Stimulated activated CD8-positive, alpha-beta memory T cell treated with anti-CD3 and anti-CD28 coated beads, Interleukin-15, amount 100 ng/mL, for 48 hours (primary cell): Measurements from ENCODE around the gene STRIP2.
"Not testable (repeated sequence)": the region's sequence is repeated elsewhere in the genome, so short reads cannot be mapped to it uniquely, and the experiment has no call there.

Experiments used
- DNase-seq, 2 donors: peaks; one replicate each; pipeline ENCODE4 v3.0.0-alpha.2; 2020; ENCODE audit warnings: low read depth in 2 of 2

STRIP2 gene

DNA sequence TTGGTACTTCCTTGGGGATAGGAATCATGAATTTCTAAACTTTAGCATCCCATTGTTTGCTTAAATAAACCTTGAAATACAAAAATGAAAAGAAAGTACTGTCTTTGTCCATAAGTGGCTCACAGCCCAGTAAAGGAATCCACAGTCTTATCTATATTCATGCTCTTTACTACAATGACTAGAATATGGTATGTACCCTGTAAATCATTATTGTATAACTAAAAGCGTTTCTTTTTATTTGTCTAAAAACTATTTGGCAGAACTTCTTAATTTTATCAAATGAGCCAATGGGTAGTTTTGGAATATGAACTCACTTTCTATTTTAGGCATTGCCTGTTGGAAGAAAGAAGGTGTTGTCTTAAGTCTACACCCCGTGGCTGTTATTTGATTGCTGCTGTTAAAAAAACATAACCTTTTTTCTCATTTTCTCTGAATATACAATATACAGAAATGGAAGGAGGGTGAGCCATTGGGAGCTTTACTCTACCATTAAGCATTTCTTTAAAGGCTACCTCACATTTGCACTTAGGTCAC is 12.4 kb upstream of the STRIP2 start:
- no peak for DNase-seq

DNA sequence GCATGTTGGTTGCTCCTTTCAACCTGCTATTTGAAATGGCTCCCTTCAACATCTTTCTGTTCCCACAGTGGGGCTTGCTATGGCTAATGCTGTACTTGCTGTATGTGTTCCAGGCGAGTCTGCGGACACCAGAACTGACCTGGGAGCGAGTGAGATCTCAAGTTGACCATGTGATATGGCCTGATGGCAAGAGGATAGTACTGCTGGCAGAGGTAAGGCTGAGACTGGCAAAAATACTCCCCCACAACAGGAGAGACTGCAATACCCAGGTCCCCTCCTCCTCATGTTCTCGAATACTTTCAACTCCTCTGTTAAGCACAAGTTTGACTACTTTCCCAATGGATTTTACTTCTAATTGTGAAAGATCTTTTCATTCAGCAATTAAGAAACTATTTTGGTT is 11.5 kb upstream of the STRIP2 start:
- no peak for DNase-seq

DNA sequence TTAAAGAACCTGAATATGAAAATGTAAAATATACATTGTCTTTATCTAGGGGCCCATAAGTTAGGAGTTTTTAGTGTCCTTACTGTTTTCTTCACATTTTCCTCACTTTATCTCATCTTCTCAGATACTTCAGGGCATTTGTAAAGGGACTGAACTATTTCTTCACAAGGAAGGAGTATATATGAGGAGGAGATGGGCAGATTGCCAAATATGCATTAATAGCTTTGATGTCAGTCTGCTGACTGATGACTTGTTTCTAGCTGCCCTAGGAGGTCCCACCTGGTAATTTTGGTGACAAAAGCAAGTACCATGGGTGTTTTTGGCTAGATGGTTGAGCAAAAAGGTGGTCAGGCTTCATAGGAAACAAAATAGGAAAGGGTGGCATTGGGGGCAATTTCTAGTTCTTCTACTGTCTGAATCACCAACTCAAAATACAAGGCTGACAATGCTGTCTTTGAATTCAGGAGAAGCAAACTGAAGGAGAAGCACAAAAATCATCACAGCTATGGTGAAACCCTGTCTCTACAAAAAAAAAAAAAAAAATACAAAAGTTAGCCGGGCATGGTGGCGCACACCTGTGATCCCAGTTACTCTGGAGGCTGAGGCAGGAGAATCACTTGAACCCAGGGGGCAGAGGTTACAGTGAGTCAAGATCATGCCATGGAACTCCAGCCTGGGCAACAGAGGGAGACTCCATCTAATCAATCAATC is 10.4 kb upstream of the STRIP2 start:
- no peak for DNase-seq

DNA sequence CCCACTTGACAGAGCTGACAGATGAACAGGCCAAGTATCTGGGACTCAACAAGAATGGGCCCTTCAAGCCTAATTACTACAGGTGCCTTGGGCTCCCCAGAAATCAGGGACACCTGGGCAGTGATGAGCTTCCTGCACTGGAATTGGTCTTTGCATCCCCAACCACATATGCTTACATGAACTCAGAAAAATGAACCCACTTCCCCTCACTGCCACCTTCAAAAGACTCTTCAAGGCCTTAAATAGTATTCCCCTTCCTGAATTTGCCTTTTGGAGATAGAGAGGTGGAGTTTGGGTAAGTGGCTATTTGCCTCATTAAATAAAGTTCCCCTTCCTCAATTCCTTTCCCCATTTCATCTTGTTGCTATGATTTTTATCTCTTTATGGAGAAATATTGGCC is 7.8 kb upstream of the STRIP2 start:
- DNase-seq = no peak

DNA sequence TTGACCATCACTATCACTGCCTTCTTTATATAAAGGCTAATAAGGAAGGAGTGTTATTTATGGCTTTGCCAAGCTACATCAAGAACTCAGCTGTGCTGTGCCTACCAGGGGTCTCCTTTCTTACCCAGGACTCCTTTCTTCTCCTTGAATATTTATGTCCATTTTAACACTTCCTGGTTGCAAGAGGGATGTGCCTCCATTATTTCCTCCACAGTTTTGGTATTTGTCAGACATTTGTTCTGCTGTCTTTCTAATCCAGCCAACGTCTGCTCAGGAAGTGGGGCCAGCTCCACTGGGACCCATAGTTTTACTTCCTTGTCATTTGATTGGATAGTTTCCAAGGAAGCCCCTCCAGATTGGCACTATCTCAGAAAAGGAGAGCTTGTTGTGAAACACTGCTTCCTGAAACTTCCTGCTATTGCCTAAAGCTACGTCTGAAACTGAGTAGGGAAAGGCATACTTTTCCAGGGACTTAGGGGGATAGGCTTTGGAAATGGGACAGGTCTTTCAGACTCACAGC is 6.6 kb upstream of the STRIP2 start:
- no peak for DNase-seq

DNA sequence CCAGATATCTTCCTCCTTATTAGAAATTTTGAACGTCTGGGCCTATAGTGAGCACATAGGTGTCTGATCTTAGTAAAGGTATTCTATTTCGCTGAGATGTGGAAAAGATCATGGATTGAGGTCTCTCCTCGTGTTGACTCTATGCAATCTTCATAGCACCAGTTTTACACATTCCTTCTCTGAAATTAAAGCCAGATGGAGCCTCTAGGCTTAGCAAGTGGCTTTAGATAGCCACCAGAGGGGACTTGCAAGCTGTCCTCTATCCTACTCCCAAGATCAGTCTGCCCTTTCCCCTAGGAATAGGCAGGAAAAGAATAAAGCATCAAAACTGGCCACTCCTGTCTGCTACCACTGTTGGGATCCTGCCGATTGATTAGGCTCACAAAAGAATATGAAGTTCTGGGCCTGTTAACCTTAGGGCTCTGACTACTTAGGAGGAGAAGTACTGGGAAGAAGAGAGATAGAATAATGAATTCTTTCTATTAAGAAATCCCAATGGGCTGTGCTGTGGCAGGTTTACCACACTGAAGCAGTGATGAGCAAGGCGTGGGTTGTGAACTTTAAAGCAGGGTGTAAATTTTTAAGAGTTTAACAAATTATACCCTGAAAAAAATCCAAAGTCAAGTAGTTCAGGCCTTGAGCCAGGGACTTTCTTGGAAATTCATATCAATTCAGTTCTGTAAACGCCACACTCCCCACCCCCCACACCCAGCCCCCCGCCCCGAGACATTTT is 2.2 kb upstream of the STRIP2 start:
- DNase-seq = no peak

DNA sequence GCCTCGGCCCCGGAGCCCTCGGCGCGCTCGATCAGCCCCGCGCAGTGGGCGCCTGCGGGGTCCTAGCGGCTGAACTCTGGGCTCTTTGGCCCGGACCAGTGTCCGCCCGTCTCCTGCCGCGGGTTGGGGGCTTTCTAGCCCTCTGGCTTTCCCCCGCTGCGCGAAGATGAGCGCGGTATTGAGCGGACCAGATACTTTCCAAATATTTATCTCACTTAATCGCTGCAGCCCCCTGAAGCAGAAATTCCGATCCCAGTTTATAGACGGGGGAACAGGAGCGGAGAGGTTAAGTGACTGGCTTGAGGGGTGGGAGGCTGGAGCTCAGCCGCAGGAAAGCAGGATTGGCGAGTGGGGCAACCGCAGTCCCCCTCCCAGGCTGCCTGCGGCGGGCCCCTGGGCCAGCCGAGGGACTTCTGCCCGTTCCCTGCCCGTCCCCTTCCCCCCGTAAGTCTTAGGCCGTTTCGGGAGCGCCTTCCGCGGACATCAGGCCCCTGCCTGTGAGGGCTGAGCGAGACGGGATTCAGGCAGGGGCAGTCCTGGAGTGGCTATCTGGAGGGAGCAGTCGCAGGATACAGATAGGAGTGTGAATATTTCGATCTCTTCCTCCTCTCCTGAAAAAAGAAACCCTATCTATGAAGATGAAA is 565 bp downstream of the STRIP2 start:
- DNase-seq = no peak

DNA sequence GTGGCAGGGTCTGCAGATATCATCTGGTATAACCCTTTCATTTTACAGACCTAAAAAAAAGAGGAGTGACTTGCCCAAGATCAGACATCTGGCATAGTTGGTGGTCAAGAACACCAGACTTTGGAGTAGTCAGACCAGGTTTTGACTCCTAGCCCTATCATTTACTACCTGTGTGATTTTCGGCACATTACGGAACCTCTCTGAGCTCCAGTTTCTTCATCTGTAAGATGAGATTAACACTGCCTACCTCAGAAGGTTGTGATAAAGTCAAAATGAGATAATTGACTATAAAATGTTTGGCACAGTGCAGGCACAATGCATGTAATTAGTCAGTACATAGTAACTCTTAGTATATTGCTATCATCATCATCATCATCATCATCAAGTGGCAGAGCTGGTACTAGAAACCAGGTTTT is 1.2 kb downstream of the STRIP2 start:
- DNase-seq = no peak

DNA sequence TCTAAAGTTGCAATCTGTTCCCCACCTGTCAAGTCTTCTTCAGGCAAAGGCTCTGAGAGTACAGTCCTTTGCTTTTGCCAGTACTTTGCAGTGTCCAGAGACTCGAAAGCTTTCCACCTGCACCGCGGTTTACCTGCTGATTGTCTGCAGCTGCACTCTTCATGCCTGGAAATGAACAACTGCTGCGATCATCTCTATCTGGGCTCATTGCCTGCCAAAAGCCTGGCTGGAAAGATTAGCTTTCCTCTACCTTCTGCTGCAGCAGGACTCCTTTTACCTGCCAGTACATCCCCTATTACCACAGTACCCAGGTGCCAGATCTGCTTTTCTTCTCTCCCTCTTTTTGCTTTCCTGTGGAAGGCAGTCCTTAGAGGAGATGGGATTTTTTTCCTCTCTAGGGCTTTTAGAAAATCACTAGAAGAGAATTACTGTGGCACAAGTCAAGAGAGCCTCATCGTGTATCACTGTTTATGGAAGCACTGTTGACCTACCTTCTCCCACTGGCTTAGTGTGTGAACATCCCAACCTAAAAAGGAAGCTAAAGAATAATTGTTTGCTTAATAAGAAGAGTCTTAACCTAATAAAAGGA is 2.2 kb downstream of the STRIP2 start:
- DNase-seq = no peak

DNA sequence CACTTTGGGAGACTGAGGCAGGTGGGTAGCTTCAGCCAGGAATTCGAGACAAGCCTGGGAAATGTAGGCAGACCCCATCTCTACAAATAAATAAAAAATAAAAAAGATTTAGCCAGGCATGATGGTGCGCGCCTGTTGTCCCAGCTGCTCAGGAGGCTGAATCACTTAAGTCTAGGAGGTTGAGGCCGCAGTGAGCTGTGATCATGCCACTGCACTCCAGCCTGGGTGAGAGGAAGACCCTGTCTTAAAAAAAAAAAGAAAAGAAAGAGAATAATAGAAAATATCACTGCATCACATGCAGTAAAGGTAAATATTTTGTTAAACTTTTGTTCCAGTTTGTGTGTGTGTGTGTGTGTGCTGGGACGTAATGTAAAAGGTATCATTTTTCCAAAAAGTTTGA is 3.0 kb downstream of the STRIP2 start:
- DNase-seq = no peak

DNA sequence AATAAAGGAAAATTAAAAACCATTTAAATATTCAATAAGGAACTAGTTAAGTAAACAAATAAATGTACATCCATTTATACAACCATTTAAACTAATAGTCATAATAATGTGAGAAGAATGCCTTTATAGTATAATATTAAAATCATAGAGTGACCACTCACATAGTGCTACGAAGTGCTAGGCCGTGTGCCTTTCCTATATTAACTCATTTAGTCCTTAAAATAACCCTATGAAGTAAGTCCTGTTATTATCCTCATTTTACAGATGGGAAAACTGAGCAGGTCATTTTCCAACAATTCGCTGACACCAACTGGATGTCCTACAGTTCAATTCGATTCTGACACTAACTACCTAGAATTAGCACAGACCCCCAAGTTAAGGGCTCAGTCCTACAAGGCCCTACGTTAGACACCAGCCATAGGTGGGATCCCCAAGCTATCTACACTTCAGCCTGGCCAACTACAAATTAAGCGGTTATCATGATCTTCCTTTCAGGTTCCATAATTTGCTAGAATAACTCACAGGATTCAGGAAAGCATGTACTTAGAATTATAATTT is 4.1 kb downstream of the STRIP2 start:
- DNase-seq = no peak

DNA sequence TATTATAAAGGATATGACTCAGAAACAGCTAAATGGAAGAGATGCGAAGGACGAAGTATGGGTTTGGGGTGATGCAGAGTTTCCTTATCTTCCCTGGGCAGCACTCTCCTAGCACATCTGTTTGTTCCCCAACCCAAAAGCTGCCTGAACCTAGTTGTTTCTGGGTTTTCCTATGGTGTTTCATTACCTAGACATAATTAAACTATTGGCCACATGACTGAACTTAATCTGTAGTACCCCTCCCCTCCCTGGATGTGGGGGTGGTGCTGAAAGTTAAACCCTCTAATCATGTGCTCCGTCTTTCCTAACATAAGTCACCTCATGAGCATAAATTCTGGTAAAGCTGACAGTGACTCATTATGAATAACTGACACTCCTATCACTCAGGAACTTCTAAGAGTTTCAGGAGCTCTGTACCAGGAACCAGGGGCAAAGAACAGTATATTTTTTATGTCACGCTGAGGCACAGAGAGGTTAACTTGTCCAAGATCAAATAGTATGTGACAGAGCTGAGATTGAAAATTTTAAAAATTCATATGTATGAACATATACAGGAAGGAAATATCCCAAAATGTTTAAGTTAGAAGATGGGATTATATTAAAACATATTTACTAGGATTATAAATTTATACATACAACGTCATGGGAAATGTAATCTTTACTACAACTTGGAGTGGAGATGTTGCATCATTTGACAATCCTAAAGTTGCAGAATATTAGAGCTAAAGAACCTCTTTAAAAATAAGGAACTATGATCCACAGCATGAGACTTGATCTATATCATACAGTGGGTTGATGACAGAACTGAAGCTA is 4.8 kb downstream of the STRIP2 start:
- peak; percentile 53 to 58 for DNase-seq

DNA sequence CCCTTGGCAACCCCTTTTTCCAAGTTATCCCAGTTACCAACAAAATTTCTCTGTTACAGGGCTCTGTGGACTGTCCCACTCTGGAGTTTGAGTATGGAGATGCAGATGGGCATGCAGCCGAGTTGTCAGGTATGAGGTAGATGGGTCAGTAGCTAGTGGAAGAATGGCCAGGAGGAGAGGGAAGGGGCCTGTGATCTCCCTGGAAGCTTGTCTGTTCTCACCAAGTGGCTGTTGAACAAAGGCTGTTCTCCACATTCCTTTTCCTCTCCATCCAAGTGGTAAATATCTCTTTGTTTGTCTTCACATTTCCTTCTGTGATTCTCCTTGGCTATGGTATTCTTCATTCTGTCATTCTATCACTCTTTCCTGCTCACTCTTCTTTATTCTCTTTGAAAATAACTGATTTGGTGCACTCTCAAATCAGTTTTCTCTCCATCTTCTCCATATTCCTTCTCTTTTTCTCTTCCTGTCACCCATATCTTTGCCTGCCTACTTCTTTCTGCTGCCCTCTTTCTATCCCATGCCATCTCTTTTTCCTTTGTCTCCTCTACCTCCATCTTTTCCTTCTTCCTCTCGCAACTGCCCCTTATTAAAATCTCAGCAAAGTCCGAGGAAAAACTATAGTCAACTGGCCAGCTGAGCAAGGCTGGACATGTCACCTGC is 5.9 kb downstream of the STRIP2 start:
- DNase-seq = no peak

DNA sequence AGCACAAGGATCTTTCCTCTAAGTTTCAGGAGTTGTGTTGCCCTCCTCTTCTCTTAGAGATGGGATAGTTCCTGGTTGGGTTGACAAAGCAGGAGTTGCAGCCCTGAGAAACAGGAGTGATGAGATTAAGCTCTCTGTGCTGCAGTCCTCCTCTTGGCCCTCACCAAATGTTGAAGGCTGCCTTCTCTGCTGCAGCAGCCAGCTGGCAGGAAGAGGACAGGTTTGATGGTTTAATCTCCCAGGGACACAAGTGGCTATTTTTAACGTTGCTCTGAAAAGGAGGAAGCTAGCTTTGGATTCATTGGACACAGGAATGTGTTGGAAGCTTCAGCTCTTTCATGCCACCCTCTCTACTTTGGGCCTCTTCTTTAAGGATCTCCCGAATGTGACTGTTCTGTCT is 9.4 kb downstream of the STRIP2 start:
- DNase-seq = no peak

DNA sequence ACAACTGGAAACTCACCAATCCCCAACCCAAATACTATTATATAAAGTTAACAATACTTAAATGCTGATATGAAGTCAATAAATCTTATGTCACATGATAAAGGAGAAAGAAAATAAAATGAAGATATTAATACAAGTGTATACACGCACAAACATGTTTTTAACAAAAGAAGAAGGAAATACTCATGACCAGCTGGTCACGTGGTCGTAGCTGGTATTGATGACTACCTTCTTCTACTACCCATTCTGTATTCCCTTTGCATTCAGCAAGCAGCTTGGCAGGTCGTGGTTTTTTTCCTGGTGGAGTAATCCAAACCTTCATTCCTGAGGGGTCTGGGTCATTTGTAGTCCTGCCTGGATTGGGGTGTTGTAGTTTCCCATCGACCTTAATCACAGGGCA is 10.5 kb downstream of the STRIP2 start:
- not testable (repeated sequence) for DNase-seq

DNA sequence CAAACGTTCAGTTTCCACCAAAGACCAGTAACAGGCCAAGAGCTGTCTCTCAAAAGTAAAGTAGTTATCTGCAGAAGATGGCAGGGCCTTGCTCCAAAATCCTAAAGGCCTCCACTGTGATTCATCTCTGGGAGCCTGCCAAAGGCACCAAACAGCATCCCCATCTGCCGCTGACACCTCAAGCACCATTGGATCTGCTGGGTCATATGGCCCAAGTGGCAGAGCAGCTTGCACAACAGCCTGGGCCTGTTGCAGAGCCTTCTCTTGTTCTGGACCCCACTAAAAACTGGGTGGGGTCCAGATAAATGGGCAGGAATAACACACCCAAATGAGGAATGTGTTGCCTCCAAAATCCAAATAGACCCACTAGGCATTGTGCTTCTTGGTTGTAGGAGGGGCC is 12.7 kb downstream of the STRIP2 start:
- not testable (repeated sequence) for DNase-seq

DNA sequence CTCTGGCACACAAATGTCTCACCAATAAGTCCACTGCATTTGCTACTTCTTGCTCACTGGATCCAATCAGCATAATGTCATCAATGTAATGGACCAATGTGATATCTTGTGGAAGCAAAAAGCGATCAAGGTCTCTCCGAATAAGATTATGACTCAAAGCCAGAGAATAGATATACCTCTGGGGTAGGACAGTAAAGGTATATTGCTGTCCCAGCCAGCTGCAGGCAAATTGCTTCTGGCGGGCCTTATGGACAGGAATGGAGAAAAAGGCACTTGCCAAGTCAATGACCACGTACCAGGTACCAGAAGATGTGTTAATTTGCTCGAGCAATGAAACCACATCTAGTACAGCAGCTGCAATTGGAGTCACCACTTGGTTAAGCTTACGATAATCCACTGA is 13.2 kb downstream of the STRIP2 start:
- DNase-seq = not testable (repeated sequence)

DNA sequence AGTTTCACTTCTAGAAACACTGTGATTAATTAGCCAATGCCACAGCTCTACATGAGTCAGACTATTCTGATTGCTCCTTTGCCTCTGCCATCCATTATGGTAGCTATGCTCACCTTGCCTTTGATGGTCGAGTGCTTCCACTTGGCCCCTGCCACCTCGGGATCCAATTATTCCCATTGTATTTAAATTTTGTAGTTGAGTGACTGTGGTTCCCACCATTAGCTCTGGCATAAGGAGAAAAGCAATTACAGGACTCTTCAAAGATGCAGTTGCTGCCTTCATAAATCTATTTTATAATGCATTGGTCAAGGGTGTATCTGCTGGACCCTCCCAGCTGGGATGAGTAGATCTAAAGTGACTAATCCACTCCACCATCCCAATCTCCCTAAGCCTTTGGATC is 14.4 kb downstream of the STRIP2 start:
- DNase-seq = not testable (repeated sequence)

DNA sequence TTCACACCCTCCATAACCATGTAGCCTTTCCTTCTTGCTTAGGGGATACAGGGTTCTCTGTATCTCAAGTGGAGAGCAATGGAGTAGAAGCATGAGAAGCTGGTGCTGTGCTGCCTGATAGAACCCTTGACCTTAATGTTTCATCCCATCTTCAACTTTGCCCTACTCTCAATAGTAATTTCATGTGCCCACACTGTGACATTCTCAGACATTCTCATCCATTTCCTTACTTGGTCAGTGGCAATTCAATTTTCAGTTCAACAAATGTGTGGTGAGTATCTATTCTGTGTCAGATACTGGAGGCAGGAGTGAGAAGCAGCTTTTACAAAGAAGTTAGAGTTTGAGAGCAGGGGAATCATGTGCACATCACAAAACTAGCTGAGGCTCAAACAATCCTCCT is 16.1 kb downstream of the STRIP2 start:
- DNase-seq = no peak

DNA sequence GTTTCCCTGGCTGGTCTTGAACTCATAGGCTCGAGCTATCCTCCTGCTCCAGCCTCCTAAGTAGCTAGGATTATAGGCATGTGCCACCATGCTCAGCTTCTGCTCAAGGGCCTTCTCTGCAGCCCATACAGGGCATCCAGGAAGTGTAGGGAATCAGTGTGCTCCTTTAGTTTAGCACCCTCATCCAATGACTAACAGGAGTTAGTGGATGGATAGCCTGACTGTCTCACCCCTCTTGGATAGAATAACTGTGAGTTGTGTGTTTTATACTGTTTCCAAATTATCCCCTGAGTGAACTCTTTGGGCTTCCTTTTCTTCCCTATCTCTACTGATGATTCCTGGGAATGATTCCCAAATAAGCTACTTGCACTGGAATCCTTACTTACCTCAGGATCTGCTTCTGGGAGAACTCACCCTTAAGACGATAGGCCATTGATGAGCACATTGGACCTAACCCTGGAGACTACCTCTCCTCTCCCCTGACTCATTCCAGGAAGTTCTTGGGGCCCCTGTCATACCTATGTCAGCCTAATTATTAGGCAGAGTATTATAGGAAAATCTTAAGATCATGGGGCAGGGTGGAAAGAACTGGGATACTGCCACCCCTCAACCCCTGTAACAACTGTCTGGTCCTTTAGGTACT is 18.5 kb downstream of the STRIP2 start:
- DNase-seq = no peak
